ENCODE data around the gene DTL. TPM values are rescaled to one million over a fixed set of nuclear protein-coding genes. Genes with fewer than 3 reads are reported as not detected.

Gene DTL
- total RNA-seq, 2 experiments from 2014 or later = 92.0 to 95.9 TPM

GRCh38 chr1:212078826-212079225, 43.3 kb downstream of the DTL start:
- intact Hi-C loops (cut with micrococcal nuclease) = no loop called here
- H3K27me3 Mint-ChIP-seq = no peaks in the 10 kb centered on the region
- no peaks in the 10 kb centered on the region for H3K4me1 Mint-ChIP-seq (ENCODE audit: low read depth)
- ChIA-PET POLR2A (no interaction called here), CTCF (interaction anchor here (1.2 to 1.9 kb wide), 2 partner anchors 272 to 377 kb away, joined by 3 to 9 read pairs; no protein-coding TSS in a partner anchor)
- H3K36me3 Mint-ChIP-seq (ENCODE audit: low read depth) = peaks cover 40% of the 10 kb centered on the region
- ATAC-seq (no peak), DNase-seq (no peak)
- no peak for TF ChIP-seq CTCF (IDR thresholded peaks at IDR 0.05)
- H3K4me3 Mint-ChIP-seq = no peak overlapping the region
- H3K9me3 Mint-ChIP-seq = no peaks in the 10 kb centered on the region
- H3K27ac Mint-ChIP-seq = no peak overlapping the region

GRCh38 chr1:212082765-212083406, 47.3 kb downstream of the DTL start:
- no peak for DNase-seq
- TF ChIP-seq CTCF (IDR thresholded peaks at IDR 0.05) = no peak
- Mint-ChIP-seq H3K4me3 (no peak overlapping the region), H3K27me3 (no peaks in the 10 kb centered on the region), H3K27ac (no peak overlapping the region), H3K36me3 (ENCODE audit: low read depth) (peaks cover 44% of the 10 kb centered on the region), H3K4me1 (ENCODE audit: low read depth) (peaks cover 3% of the 10 kb centered on the region), H3K9me3 (no peaks in the 10 kb centered on the region)
- ATAC-seq = no peak
- ChIA-PET CTCF (interaction anchor here (2.6 kb wide), 1 partner anchor 21 kb away, joined by 7 read pairs; no protein-coding TSS in a partner anchor), POLR2A (no interaction called here)
- intact Hi-C loops (cut with micrococcal nuclease) = no loop called here

- ChIA-PET POLR2A (interaction anchor here (0.6 to 1.6 kb wide), 3 partner anchors 37 to 200 kb away, joined by 3 to 4 read pairs (median 3); no protein-coding TSS in a partner anchor), CTCF (interaction anchor here (1.2 to 2.7 kb wide), 5 partner anchors 12 to 368 kb away, joined by 3 to 9 read pairs (median 4); no protein-coding TSS in a partner anchor)
- no peaks in the 10 kb centered on the region for H3K27me3 Mint-ChIP-seq
- intact Hi-C loops (cut with micrococcal nuclease) = no loop called here
- DNase-seq = no peak
- no peak for TF ChIP-seq CTCF (IDR thresholded peaks at IDR 0.05)
- H3K4me3 Mint-ChIP-seq = no peak overlapping the region
- no peaks in the 10 kb centered on the region for H3K9me3 Mint-ChIP-seq
- H3K36me3 Mint-ChIP-seq (ENCODE audit: low read depth) = peaks cover 83% of the 10 kb centered on the region
- H3K27ac Mint-ChIP-seq = no peak overlapping the region
- peaks cover 11% of the 10 kb centered on the region for H3K4me1 Mint-ChIP-seq (ENCODE audit: low read depth)
- ATAC-seq = no peak
Observed at GRCh38 chr1:212089560-212090163, 54.1 kb downstream of the DTL start.

GRCh38 chr1:212091438-212092121, 56.0 kb downstream of the DTL start:
- Mint-ChIP-seq H3K4me1 (ENCODE audit: low read depth) (peaks cover 11% of the 10 kb centered on the region), H3K9me3 (peaks cover 9% of the 10 kb centered on the region), H3K36me3 (ENCODE audit: low read depth) (peaks cover 84% of the 10 kb centered on the region), H3K27me3 (no peaks in the 10 kb centered on the region), H3K4me3 (no peak overlapping the region), H3K27ac (no peak overlapping the region)
- intact Hi-C loops (cut with micrococcal nuclease) = no loop called here
- TF ChIP-seq CTCF (IDR thresholded peaks at IDR 0.05) = no peak
- DNase-seq = no peak
- CTCF ChIA-PET = interaction anchor here (1.7 kb wide), 1 partner anchor 21 kb away, joined by 5 read pairs; no protein-coding TSS in a partner anchor
- POLR2A ChIA-PET = interaction anchor here (1.6 kb wide), 1 partner anchor 35 kb away, joined by 4 read pairs; no protein-coding TSS in a partner anchor
- no peak for ATAC-seq

All from activated CD8-positive, alpha-beta T cell treated with anti-CD3 and anti-CD28 coated beads for 36 hours (primary cell).